DMS53 treated with DMSO at 0.1 percent for 48 hours (cell line): ENCODE measurements around the gene RGS18.
"Not testable (repeated sequence)": the region's sequence is repeated elsewhere in the genome, so short reads cannot be mapped to it uniquely, and the experiment has no call there.

Source experiments
- DNase-seq: peaks from one replicate; lab custom pipeline; 2025; ENCODE audit not compliant: unreplicated experiment; lab: John Stamatoyannopoulos, UW

Gene RGS18

GRCh38 chr1:192158181-192158580 lies at the start of gene RGS18:
TSS of gene RGS18 (plus strand) at chr1:192158462. CDS start at chr1:192158638, 176 bp downstream.
- DNase-seq = no peak

- DNase-seq = no peak
Observed at GRCh38 chr1:192109576-192109975, 48.7 kb upstream of the RGS18 start.

- DNase-seq = no peak
Observed at GRCh38 chr1:192115000-192115399, 43.3 kb upstream of the RGS18 start.

GRCh38 chr1:192118881-192119405 lies 39.3 kb upstream of the RGS18 start:
- DNase-seq = no peak

- no peak for DNase-seq
Observed at GRCh38 chr1:192119701-192120100, 38.6 kb upstream of the RGS18 start.

GRCh38 chr1:192122668-192123067 lies 35.6 kb upstream of the RGS18 start:
- no peak for DNase-seq

- no peak for DNase-seq
Observed at GRCh38 chr1:192123212-192123611, 35.0 kb upstream of the RGS18 start.

- no peak for DNase-seq
Observed at GRCh38 chr1:192126030-192126619, 32.1 kb upstream of the RGS18 start.

- DNase-seq = no peak
Observed at GRCh38 chr1:192130175-192130574, 28.1 kb upstream of the RGS18 start.

GRCh38 chr1:192130865-192131264 lies 27.4 kb upstream of the RGS18 start:
- not testable (repeated sequence) for DNase-seq

- no peak for DNase-seq
Observed at GRCh38 chr1:192131914-192132313, 26.3 kb upstream of the RGS18 start.

- no peak for DNase-seq
Observed at GRCh38 chr1:192133350-192133926, 24.8 kb upstream of the RGS18 start.

- DNase-seq = no peak
Observed at GRCh38 chr1:192140382-192140781, 17.9 kb upstream of the RGS18 start.

- DNase-seq = no peak
Observed at GRCh38 chr1:192147221-192147620, 11.0 kb upstream of the RGS18 start.

GRCh38 chr1:192147696-192148095 lies 10.6 kb upstream of the RGS18 start:
- no peak for DNase-seq

- DNase-seq = no peak
Observed at GRCh38 chr1:192151176-192151575, 7.1 kb upstream of the RGS18 start.

- no peak for DNase-seq
Observed at GRCh38 chr1:192153276-192153675, 5.0 kb upstream of the RGS18 start.

- no peak for DNase-seq
Observed at GRCh38 chr1:192157067-192157466, 1.2 kb upstream of the RGS18 start.

- DNase-seq = no peak
Observed at GRCh38 chr1:192159014-192159413, 752 bp downstream of the RGS18 start.

GRCh38 chr1:192159781-192160180 lies 1.5 kb downstream of the RGS18 start:
- DNase-seq = no peak

GRCh38 chr1:192160196-192160595 lies 1.9 kb downstream of the RGS18 start:
- no peak for DNase-seq

- DNase-seq = no peak
Observed at GRCh38 chr1:192161976-192162375, 3.7 kb downstream of the RGS18 start.

GRCh38 chr1:192162376-192162775 lies 4.1 kb downstream of the RGS18 start:
- no peak for DNase-seq
